BJ (cell line): ENCODE data around the gene DPY19L1. TPM values are rescaled to one million over a fixed set of nuclear protein-coding genes. Genes with fewer than 3 reads are reported as not detected.

Experiments
- CTCF ChIA-PET: fragments of 350-600 bp; formaldehyde crosslinking; extraction: SDS; loops from one replicate; lab custom pipeline; 2021; ENCODE audit warnings: antibody characterized with exemption, inconsistent platforms; lab: Yijun Ruan, JAX
- POLR2A ChIA-PET: fragments of 300-600 bp; sonication (Branson Sonifier 250); formaldehyde crosslinking; extraction: SDS; loops from one replicate; lab custom pipeline; 2021; ENCODE audit warnings: antibody characterized with exemption; lab: Charles Lee
- DNase-seq: peaks from one replicate; pipeline ENCODE4 v3.0.0-alpha.2; 2011; ENCODE audit warnings: low read depth
- H3K27me3 ChIP-seq: 2 replicates; pipeline ENCODE4 v1.6.0; 2011; ENCODE audit warnings: low read length; ENCODE audit not compliant: control insufficient read depth, insufficient read depth
- H3K36me3 ChIP-seq: 2 replicates; pipeline ENCODE4 v1.5.1; 2011; ENCODE audit warnings: low read length; ENCODE audit not compliant: control insufficient read depth, insufficient read depth
- H3K4me3 ChIP-seq: 2 replicates; pipeline ENCODE4 v1.5.1; 2011; ENCODE audit warnings: low read depth, mild to moderate bottlenecking, control low read depth, low read length
- CTCF ChIP-seq: IDR thresholded peaks from 2 replicates; pipeline ENCODE4 v1.5.1; 2011; ENCODE audit warnings: low read depth, mild to moderate bottlenecking, control low read depth, inconsistent platforms, low read length, moderate library complexity; ENCODE audit not compliant: insufficient read depth
- polyA plus RNA-seq: library from polyadenylated mRNA; depleted of rRNA; stranded (reverse); fragments of >200 nt; gene quantifications from 2 replicates; pipeline ENCODE4 v1.2.3, GENCODE V29; 2011

The DPY19L1 gene
- polyA plus RNA-seq, 1 experiment: 10.2 TPM

GRCh38 chr7:35025369-35025870 lies 11.9 kb downstream of the DPY19L1 start:
- Histone ChIP-seq H3K4me3 (no peak overlapping the region), H3K36me3 (no peaks in the 10 kb centered on the region), H3K27me3 (no peaks in the 10 kb centered on the region)
- CTCF ChIA-PET: no interaction called here
- no peak for TF ChIP-seq CTCF
- POLR2A ChIA-PET: no interaction called here
- DNase-seq: no peak

- H3K4me3 ChIP-seq: no peak overlapping the region
- DNase-seq: no peak
- H3K27me3 ChIP-seq: no peaks in the 10 kb centered on the region
- no peaks in the 10 kb centered on the region for H3K36me3 ChIP-seq
- no peak for TF ChIP-seq CTCF
- ChIA-PET CTCF (no interaction called here), POLR2A (no interaction called here)
Measured at GRCh38 chr7:35024298-35024697, 13.0 kb downstream of the DPY19L1 start.

- POLR2A ChIA-PET: no interaction called here
- no peak for TF ChIP-seq CTCF
- CTCF ChIA-PET: no interaction called here
- no peak for DNase-seq
- Histone ChIP-seq H3K27me3 (no peaks in the 10 kb centered on the region), H3K4me3 (no peak overlapping the region), H3K36me3 (no peaks in the 10 kb centered on the region)
Measured at GRCh38 chr7:35022725-35023124, 14.6 kb downstream of the DPY19L1 start.

- DNase-seq: no peak
- CTCF ChIA-PET: interaction anchor here (0.7 kb wide), 1 partner anchor 802 kb away, joined by 3 read pairs; no protein-coding TSS in a partner anchor
Measured at GRCh38 chr7:35021445-35021844, 15.8 kb downstream of the DPY19L1 start.

GRCh38 chr7:35019801-35020200 lies 17.5 kb downstream of the DPY19L1 start:
- Histone ChIP-seq H3K27me3 (no peaks in the 10 kb centered on the region), H3K4me3 (no peak overlapping the region), H3K36me3 (no peaks in the 10 kb centered on the region)
- TF ChIP-seq CTCF: no peak
- CTCF ChIA-PET: no interaction called here
- no peak for DNase-seq
- POLR2A ChIA-PET: no interaction called here

More at GRCh38 chr7:35021445-35021844, 15.8 kb downstream of the DPY19L1 start:
- TF ChIP-seq CTCF: no peak
- Histone ChIP-seq H3K36me3 (no peaks in the 10 kb centered on the region), H3K27me3 (no peaks in the 10 kb centered on the region), H3K4me3 (no peak overlapping the region)
- POLR2A ChIA-PET: no interaction called here
